ENCODE data around the gene CPM. TPM values are rescaled to one million over a fixed set of nuclear protein-coding genes. Genes with fewer than 3 reads are reported as not detected.

CPM gene
- total RNA-seq, 6 experiments from 2014 or later: 1.4 to 3.0 (median 2.3) TPM

DNA sequence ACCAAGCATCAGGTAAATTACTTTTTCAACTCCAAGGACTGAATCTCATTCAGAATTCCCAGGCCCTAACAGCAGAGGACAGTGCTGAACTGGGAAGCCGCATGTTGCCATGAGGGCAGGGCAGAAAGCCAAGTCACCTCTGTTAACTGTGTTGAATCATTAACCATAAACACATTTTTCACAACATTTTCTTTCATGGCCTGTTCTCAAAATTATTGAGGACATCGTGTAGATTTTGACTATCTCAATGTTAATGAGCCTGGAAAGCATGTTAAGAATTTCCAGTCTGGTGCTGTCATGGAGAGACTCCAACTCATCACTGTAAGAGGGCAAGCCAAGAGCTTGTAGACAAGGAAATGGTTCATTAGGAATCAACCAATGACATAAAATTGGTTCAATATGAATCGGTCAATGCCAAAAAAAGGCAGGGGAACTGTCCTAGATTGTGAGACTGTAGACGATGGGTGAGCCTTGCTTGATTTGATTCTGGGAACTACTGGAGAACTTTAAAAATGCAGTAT lies 33.7 kb downstream of the CPM start:
- peaks cover 2% of the 10 kb centered on the region for H3K27me3 Mint-ChIP-seq (ENCODE audit: insufficient read depth)
- no peaks in the 10 kb centered on the region for H3K9me3 Mint-ChIP-seq
- DNase-seq: peak; percentile 87
- peaks cover 40% of the 10 kb centered on the region for H3K4me1 Mint-ChIP-seq (ENCODE audit: low read depth)
- peak overlapping the region; percentile 69 for H3K27ac Mint-ChIP-seq
- TF ChIP-seq, protein P1, sequence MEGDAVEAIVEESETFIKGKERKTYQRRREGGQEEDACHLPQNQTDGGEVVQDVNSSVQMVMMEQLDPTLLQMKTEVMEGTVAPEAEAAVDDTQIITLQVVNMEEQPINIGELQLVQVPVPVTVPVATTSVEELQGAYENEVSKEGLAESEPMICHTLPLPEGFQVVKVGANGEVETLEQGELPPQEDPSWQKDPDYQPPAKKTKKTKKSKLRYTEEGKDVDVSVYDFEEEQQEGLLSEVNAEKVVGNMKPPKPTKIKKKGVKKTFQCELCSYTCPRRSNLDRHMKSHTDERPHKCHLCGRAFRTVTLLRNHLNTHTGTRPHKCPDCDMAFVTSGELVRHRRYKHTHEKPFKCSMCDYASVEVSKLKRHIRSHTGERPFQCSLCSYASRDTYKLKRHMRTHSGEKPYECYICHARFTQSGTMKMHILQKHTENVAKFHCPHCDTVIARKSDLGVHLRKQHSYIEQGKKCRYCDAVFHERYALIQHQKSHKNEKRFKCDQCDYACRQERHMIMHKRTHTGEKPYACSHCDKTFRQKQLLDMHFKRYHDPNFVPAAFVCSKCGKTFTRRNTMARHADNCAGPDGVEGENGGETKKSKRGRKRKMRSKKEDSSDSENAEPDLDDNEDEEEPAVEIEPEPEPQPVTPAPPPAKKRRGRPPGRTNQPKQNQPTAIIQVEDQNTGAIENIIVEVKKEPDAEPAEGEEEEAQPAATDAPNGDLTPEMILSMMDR (IDR thresholded peaks at IDR 0.05): peak; percentile 80
- no peaks in the 10 kb centered on the region for H3K36me3 Mint-ChIP-seq (ENCODE audit: low read depth)
- H3K4me3 Mint-ChIP-seq: 0 out of 2 replicates have a peak overlapping the region, but pooled peaks have one; percentile 5

DNA sequence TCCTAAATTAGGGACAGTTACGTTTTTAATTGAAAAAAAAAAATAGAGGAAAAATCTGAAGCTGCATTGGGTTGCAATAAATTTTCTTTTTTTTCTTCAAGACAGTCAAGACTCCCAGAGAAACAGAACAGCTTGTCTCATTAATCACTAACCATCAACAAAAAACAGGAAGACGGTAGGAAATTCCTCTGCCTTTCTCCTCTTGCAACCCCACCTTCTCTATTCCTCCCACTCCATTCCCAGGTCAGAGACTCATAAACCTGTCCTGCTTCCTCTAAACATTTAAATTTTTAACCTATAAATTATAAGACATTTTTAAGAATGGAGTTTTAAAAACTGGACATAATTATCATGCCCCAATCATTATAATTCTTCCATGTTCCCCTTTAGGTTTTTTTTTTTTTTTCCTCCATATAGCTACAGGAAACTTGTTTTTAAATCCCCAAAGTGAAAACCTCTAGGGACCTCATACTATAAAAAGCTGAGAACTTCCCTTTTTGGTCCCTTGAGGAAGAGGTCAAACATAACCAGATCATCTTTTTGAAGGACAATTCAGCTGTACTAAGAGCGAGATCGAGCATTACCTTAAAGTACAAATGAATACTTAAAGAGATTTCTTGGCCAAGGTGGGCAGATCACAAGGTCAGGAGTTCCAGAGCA lies 36.0 kb downstream of the CPM start:
- Mint-ChIP-seq H3K4me1 (ENCODE audit: low read depth) (peaks cover 39% of the 10 kb centered on the region), H3K4me3 (no peak overlapping the region), H3K27me3 (ENCODE audit: insufficient read depth) (peaks cover 3% of the 10 kb centered on the region), H3K36me3 (ENCODE audit: low read depth) (no peaks in the 10 kb centered on the region), H3K9me3 (no peaks in the 10 kb centered on the region), H3K27ac (peak overlapping the region; percentile 27; the same call in 1 of the 2 replicates)
- DNase-seq: no peak
- TF ChIP-seq, protein P1 (IDR thresholded peaks at IDR 0.05): no peak

DNA sequence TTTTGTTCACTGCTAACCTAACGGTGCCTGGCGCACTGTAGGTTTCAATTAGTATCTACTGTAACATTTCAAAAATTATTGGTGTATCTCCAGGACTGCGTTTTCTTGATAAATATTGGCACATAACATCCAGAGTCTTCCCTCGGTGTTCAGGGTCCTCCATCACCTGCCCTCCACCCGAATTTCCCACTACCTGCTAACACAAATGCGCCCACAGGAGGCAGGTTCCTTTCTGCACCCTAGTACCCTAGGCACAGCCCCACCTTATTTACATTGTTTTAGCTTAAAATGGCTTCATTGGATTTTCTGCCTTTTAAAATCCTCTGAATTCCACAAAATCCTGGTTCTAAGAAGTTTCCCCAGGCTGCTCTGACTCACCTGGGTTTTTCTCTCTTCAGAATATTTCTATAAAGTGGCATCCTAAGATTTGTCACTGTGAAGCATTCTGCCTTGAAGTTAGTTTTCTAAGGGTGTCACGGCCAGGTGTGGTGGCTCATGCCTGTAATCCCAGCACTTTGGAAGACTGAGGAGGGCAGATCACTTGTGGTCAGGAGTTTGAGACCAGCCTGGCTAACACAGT lies 38.6 kb downstream of the CPM start:
- DNase-seq: no peak
- Mint-ChIP-seq H3K4me3 (no peak overlapping the region), H3K27me3 (ENCODE audit: insufficient read depth) (0 out of 2 replicates have a peak, but pooled peaks cover 1% of the 10 kb centered on the region), H3K27ac (no peak overlapping the region), H3K36me3 (ENCODE audit: low read depth) (no peaks in the 10 kb centered on the region), H3K4me1 (ENCODE audit: low read depth) (peaks cover 31% of the 10 kb centered on the region), H3K9me3 (no peaks in the 10 kb centered on the region)
- TF ChIP-seq, protein P1 (IDR thresholded peaks at IDR 0.05): no peak

DNA sequence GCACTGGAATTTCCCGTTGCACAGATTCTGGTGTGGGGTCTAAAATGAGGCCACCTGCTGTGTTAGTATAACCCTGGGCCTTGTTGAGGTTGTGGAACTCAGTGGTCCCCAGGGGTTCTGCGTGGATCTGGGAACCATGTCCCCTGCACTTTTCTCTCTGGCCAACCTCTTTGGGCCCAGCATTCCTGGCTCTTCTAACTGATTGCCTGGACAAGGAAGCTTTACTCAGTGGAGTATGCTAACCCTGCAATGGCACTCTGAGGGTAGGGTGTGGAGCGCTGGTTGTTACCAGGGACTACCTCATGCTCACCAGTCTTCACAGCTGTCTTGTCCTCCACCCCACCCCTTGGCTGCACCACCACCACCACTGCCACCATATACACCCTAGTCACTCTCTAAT lies 39.2 kb downstream of the CPM start:
- DNase-seq: no peak
- H3K4me3 Mint-ChIP-seq: no peak overlapping the region
- TF ChIP-seq, protein P1 (IDR thresholded peaks at IDR 0.05): no peak
- H3K4me1 Mint-ChIP-seq (ENCODE audit: low read depth): peaks cover 25% of the 10 kb centered on the region
- H3K27ac Mint-ChIP-seq: no peak overlapping the region
- no peaks in the 10 kb centered on the region for H3K9me3 Mint-ChIP-seq
- 0 out of 2 replicates have a peak, but pooled peaks cover 1% of the 10 kb centered on the region for H3K27me3 Mint-ChIP-seq (ENCODE audit: insufficient read depth)
- no peaks in the 10 kb centered on the region for H3K36me3 Mint-ChIP-seq (ENCODE audit: low read depth)

DNA sequence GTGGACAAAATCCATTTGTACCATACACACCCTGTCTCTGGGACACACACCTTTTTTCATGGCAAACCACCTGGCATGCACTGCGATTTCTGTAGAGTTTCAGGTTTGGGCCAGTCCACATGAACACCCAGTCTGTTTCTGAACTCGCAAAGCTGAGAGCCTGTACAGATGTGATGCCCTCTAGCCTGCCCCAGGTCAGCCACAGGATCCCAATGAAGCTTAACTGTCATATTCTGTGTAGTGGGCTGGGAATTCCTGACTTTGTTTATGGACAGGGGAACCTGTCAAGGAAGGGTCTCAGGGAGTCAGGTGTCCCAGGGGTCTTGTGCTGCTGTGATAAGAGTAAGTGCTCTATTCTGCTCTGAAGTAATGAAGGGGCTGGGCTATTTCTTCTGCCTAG lies 39.8 kb downstream of the CPM start:
- DNase-seq: no peak
- H3K36me3 Mint-ChIP-seq (ENCODE audit: low read depth): no peaks in the 10 kb centered on the region
- H3K4me1 Mint-ChIP-seq (ENCODE audit: low read depth): peaks cover 20% of the 10 kb centered on the region
- 0 out of 2 replicates have a peak, but pooled peaks cover 1% of the 10 kb centered on the region for H3K27me3 Mint-ChIP-seq (ENCODE audit: insufficient read depth)
- TF ChIP-seq, protein P1 (IDR thresholded peaks at IDR 0.05): no peak
- no peak overlapping the region for H3K4me3 Mint-ChIP-seq
- H3K27ac Mint-ChIP-seq: no peak overlapping the region
- no peaks in the 10 kb centered on the region for H3K9me3 Mint-ChIP-seq
